H9 (cell line): ENCODE data around the gene RSBN1. TPM values are rescaled to one million over a fixed set of nuclear protein-coding genes. Genes with fewer than 3 reads are reported as not detected.

Experiments used
- DNase-seq: peaks from one replicate; pipeline ENCODE4 v3.0.0-alpha.2; 2017
- H2AFZ ChIP-seq: one replicate; pipeline ENCODE4 v1.6.1; 2013; ENCODE audit warnings: mild to moderate bottlenecking, low read length, control low read depth, moderate library complexity
- H2AK5ac ChIP-seq: 2 replicates; pipeline ENCODE4 v1.6.1; 2013; ENCODE audit warnings: low read length, control low read depth, mixed read lengths; ENCODE audit not compliant: insufficient read length
- H2BK120ac ChIP-seq: one replicate; pipeline ENCODE4 v1.6.1; 2013; ENCODE audit warnings: low read depth, mild to moderate bottlenecking, low read length, control low read depth, inconsistent platforms; ENCODE audit not compliant: poor library complexity, severe bottlenecking
- H2BK12ac ChIP-seq: 2 replicates; pipeline ENCODE4 v1.6.1; 2013; ENCODE audit warnings: low read length, control low read depth, mixed read lengths, low read depth; ENCODE audit not compliant: insufficient read length
- H2BK15ac ChIP-seq: 2 replicates; pipeline ENCODE4 v1.6.1; 2013; ENCODE audit warnings: low read depth, low read length, control low read depth
- H2BK20ac ChIP-seq: one replicate; pipeline ENCODE4 v1.6.1; 2013; ENCODE audit warnings: low read depth, mild to moderate bottlenecking, low read length, control low read depth, inconsistent platforms; ENCODE audit not compliant: poor library complexity, severe bottlenecking
- H2BK5ac ChIP-seq: 2 replicates; pipeline ENCODE4 v1.6.1; 2013; ENCODE audit warnings: low read length, control low read depth, mixed read lengths; ENCODE audit not compliant: insufficient read length
- H3K14ac ChIP-seq: 2 replicates; pipeline ENCODE4 v1.6.1; 2013; ENCODE audit warnings: low read length, control low read depth; ENCODE audit not compliant: insufficient read depth
- H3K18ac ChIP-seq: 2 replicates; pipeline ENCODE4 v1.6.1; 2013; ENCODE audit warnings: low read depth, mild to moderate bottlenecking, mixed read lengths, low read length, control low read depth; ENCODE audit not compliant: insufficient read length
- H3K23ac ChIP-seq: 2 replicates; pipeline ENCODE4 v1.6.1; 2013; ENCODE audit warnings: low read length, control low read depth, mixed read lengths, low read depth; ENCODE audit not compliant: insufficient read length
- H3K23me2 ChIP-seq: 2 replicates; pipeline ENCODE4 v1.6.1; 2013; ENCODE audit warnings: low read depth, mild to moderate bottlenecking, mixed read lengths, low read length, control low read depth; ENCODE audit not compliant: insufficient read length, poor library complexity, severe bottlenecking
- H3K27ac ChIP-seq: 2 replicates; pipeline ENCODE4 v1.5.1; 2013; ENCODE audit warnings: low read length, control low read depth, mixed read lengths, low read depth; ENCODE audit not compliant: insufficient read length
- H3K27me3 ChIP-seq: 2 replicates; pipeline ENCODE4 v1.6.1; 2013; ENCODE audit warnings: low read length, control low read depth, inconsistent platforms; ENCODE audit not compliant: insufficient read depth
- H3K4ac ChIP-seq: 2 replicates; pipeline ENCODE4 v1.6.1; 2013; ENCODE audit warnings: low read depth, mild to moderate bottlenecking, control low read depth, inconsistent platforms, low read length, moderate library complexity
- H3K4me1 ChIP-seq: 2 replicates; pipeline ENCODE4 v1.6.1; 2013; ENCODE audit warnings: low read length, control low read depth, inconsistent platforms; ENCODE audit not compliant: insufficient read depth
- H3K4me2 ChIP-seq: 2 replicates; pipeline ENCODE4 v1.6.1; 2013; ENCODE audit warnings: low read length, control low read depth, mixed read lengths; ENCODE audit not compliant: insufficient read length, insufficient read depth
- H3K56ac ChIP-seq: 2 replicates; pipeline ENCODE4 v1.6.1; 2013; ENCODE audit warnings: low read depth, mild to moderate bottlenecking, mixed read lengths, low read length, control low read depth; ENCODE audit not compliant: insufficient read length
- H3K79me1 ChIP-seq: 2 replicates; pipeline ENCODE4 v1.6.1; 2013; ENCODE audit warnings: low read depth, mild to moderate bottlenecking, moderate library complexity, low read length, control low read depth, inconsistent platforms; ENCODE audit not compliant: insufficient read depth, poor library complexity, severe bottlenecking
- H3K79me2 ChIP-seq: 2 replicates; pipeline ENCODE4 v1.6.1; 2013; ENCODE audit warnings: low read length, control low read depth, inconsistent platforms; ENCODE audit not compliant: insufficient read depth
- H3K9ac ChIP-seq: 2 replicates; pipeline ENCODE4 v1.6.1; 2013; ENCODE audit warnings: low read length, control low read depth, mixed read lengths; ENCODE audit not compliant: insufficient read length; ENCODE audit errors: extremely low read depth
- H3K9me3 ChIP-seq: one replicate; pipeline ENCODE4 v1.6.1; 2013; ENCODE audit warnings: low read depth, low read length, inconsistent platforms; ENCODE audit not compliant: control insufficient read depth
- H3T11ph ChIP-seq: one replicate; pipeline ENCODE4 v1.6.1; 2013; ENCODE audit warnings: mild to moderate bottlenecking, low read length, control low read depth, inconsistent platforms
- H4K20me1 ChIP-seq: one replicate; pipeline ENCODE4 v1.6.1; 2013; ENCODE audit not compliant: control insufficient read depth, insufficient read length, insufficient read depth
- H4K5ac ChIP-seq: 2 replicates; pipeline ENCODE4 v1.6.1; 2013; ENCODE audit warnings: low read depth, mild to moderate bottlenecking, mixed read lengths, low read length, control low read depth; ENCODE audit not compliant: insufficient read length
- H4K8ac ChIP-seq: replicated peaks from 2 replicates; pipeline ENCODE4 v1.6.1; 2013; ENCODE audit warnings: low read length, control low read depth, mixed read lengths, low read depth; ENCODE audit not compliant: insufficient read length
- H4K91ac ChIP-seq: 2 replicates; pipeline ENCODE4 v1.6.1; 2013; ENCODE audit warnings: low read depth, mild to moderate bottlenecking, moderate library complexity, mixed read lengths, low read length, control low read depth; ENCODE audit not compliant: insufficient read length
- H3K27ac Mint-ChIP-seq, 3 experiments: 2 replicates in 2 of 3; 3 replicates in 1 of 3; pipeline ENCODE4 v1.8.0; 2020 to 2021; ENCODE audit warnings: mixed read lengths in 3 of 3, mild to moderate bottlenecking in 1 of 3, moderate library complexity in 1 of 3
- H3K27me3 Mint-ChIP-seq: 2 replicates; pipeline ENCODE4 v1.8.0; 2021; ENCODE audit warnings: low read depth, mild to moderate bottlenecking, moderate library complexity, mixed read lengths
- H3K36me3 Mint-ChIP-seq, 3 experiments: 2 replicates in 2 of 3; 3 replicates in 1 of 3; pipeline ENCODE4 v1.8.0; 2020 to 2021; ENCODE audit warnings: low read depth in 3 of 3, mixed read lengths in 3 of 3; ENCODE audit not compliant: insufficient read depth in 1 of 3
- H3K4me1 Mint-ChIP-seq, 2 experiments: 2 replicates each; pipeline ENCODE4 v1.8.0; 2020; ENCODE audit warnings: mixed read lengths in 2 of 2
- H3K4me3 Mint-ChIP-seq, 2 experiments: 2 replicates in 1 of 2; 3 replicates in 1 of 2; pipeline ENCODE4 v1.8.0; 2020 to 2021; ENCODE audit warnings: mild to moderate bottlenecking in 2 of 2, mixed read lengths in 2 of 2, moderate library complexity in 1 of 2
- H3K9me3 Mint-ChIP-seq, 2 experiments: 2 replicates in 1 of 2; 3 replicates in 1 of 2; pipeline ENCODE4 v1.8.0; 2020; ENCODE audit warnings: mild to moderate bottlenecking in 2 of 2, mixed read lengths in 2 of 2, moderate library complexity in 1 of 2
- CTCF ChIP-seq: fragments of 200-600 bp; sonication (generic); conservative IDR thresholded peaks from 3 replicates; pipeline ENCODE4 v1.8.0; 2021; ENCODE audit warnings: antibody characterized with exemption, mild to moderate bottlenecking
- WGBS: extraction: QIAGEN DNeasy Blood & Tissue Kit; methylation state at CpG from one replicate; pipeline ENCODE4 v1.1.7; 2013; ENCODE audit warnings: missing lambda C conversion rate, low lambda C conversion rate, mixed read lengths; ENCODE audit not compliant: insufficient read length; ENCODE audit errors: extremely low coverage; 5-methylcytosine and 5-hydroxymethylcytosine counted together
- total RNA-seq: library from RNA; stranded (reverse); gene quantifications from 2 replicates; pipeline ENCODE4 v1.2.1, GENCODE V29; 2021

RSBN1 gene
- total RNA-seq, 1 experiment from 2014 or later: 11.0 TPM

- Histone ChIP-seq H2AK5ac (no peak overlapping the region), H3K14ac (no peak overlapping the region), H3K23me2 (peaks cover 7% of the 10 kb centered on the region), H3K79me1 (no peaks in the 10 kb centered on the region), H3K27me3 (no peaks in the 10 kb centered on the region), H4K20me1 (no peaks in the 10 kb centered on the region), H4K8ac (no peak overlapping the region), H3K56ac (no peak overlapping the region), H3K9me3 (no peaks in the 10 kb centered on the region), H3K23ac (no peak overlapping the region), H3K79me2 (no peaks in the 10 kb centered on the region), H2BK12ac (no peak overlapping the region), H2BK15ac (no peak overlapping the region), H2BK20ac (no peak overlapping the region), H3K9ac (no peak overlapping the region), H3T11ph (no peak overlapping the region), H2BK120ac (no peak overlapping the region), H2AFZ (no peak overlapping the region), H3K4me2 (no peak overlapping the region), H2BK5ac (no peak overlapping the region), H3K4ac (no peak overlapping the region), H3K4me1 (no peaks in the 10 kb centered on the region), H4K91ac (no peak overlapping the region), H3K27ac (no peak overlapping the region), H3K18ac (no peak overlapping the region), H4K5ac (no peak overlapping the region)
- Mint-ChIP-seq H3K27me3 (no peaks in the 10 kb centered on the region; the same call in 1 of the 2 replicates), H3K9me3 (no peaks in the 10 kb centered on the region), H3K36me3 (peaks cover 10 to 34% (median 16%) of the 10 kb centered on the region in 3 experiments; a peak in 6 of 7 replicates), H3K4me3 (no peak overlapping the region), H3K4me1 (peaks cover 25 to 38% of the 10 kb centered on the region in 2 experiments), H3K27ac (peak overlapping the region in 1 of 3 experiments; percentile 73; a peak in 3 of 7 replicates)
- DNase-seq: no peak
- no CpG with 5 or more reads among the region's 2 CpGs for WGBS
- no peak for TF ChIP-seq CTCF
Measured at GRCh38 chr1:113763661-113764060, 48.6 kb downstream of the RSBN1 start.
